ENCODE results near the gene PPARA.

The PPARA gene

DNA sequence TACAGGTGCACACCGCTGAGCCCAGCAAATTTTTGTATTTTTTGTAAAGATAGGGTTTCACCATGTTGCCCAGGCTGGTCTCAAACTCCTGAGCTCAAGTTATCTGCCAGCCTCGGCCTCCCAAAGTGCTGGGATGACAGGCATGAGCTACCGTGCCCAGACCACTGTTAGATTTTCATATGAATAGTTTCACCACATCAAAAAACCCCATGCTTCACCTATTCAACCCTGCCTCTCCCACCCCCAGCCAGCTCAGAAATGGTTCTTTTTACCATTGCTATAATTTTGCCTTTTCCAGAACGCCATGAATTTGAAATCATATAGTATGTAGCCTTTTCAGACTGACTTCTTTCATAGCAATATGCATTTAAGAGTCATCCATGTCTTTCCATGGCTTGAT is 61.9 kb downstream of the PPARA start:
- DNase-seq (ENCODE audit: low read depth), result no peak

GRCh38 chr22:46213052-46213451 is 62.7 kb downstream of the PPARA start:
- no peak for DNase-seq (ENCODE audit: low read depth)

DNA sequence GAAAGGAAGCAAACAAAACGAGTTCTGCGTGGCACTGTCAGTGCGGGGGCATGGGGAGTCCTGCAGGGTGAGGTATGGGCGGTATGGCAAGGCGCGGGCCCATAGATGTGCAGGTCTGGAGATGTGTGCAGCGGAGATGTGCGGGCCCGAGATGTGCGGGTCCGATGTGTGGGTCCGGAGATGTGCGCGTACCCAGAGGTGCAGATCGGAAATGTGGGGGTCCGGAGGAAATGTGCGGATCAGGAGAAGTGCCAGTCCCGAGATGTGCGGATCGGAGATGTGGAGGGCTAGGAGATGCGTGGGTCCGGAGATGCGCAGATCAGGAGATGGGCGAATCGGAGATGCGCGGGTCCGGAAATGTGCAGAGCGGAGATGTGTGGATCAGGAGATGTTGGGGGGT is 63.8 kb downstream of the PPARA start:
- DNase-seq (ENCODE audit: low read depth), result no peak

DNA sequence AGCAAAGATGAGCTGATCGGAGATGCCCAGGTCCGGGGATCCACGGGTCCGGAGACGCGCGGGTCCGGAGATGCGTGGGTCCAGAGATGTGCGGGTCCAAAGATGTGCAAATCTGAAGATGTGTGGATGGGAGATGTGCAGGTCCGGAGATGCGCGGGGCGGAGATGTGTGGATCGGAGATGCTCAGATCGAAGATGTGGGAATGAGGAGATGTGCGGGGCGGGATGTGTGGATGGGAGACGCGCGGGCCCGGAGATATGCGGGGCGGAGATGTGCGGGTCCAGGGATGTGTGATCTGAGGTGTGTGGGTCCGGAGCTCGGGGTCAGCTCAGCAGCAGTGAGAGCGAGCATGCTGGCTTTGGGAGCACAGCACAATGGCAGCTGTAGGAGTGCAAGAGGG is 64.3 kb downstream of the PPARA start:
- no peak for DNase-seq (ENCODE audit: low read depth)

- no peak for DNase-seq (ENCODE audit: low read depth)
Measured at GRCh38 chr22:46219636-46220035, 69.3 kb downstream of the PPARA start.

DNA sequence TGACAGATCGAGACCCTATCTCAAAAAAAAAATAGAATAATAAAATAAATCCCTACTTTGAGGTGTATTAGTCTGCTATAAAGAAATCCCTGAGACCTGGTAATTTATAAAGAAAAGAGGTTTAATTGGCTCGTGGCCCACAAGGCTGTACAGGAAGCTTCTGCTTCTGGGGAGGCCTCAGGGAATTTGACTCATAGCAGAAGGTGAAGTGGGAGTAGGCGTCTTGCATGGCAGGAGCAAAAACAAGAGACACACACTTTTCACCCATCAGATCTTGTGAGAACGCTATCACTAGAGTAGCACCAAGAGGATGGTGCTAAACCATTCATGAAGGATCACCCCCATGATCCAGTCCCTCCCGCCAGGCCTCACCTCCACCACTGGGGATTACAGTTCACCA is 70.6 kb downstream of the PPARA start:
- DNase-seq (ENCODE audit: low read depth), result no peak

- no peak for DNase-seq (ENCODE audit: low read depth)
Measured at GRCh38 chr22:46224044-46224897, 73.9 kb downstream of the PPARA start.

DNA sequence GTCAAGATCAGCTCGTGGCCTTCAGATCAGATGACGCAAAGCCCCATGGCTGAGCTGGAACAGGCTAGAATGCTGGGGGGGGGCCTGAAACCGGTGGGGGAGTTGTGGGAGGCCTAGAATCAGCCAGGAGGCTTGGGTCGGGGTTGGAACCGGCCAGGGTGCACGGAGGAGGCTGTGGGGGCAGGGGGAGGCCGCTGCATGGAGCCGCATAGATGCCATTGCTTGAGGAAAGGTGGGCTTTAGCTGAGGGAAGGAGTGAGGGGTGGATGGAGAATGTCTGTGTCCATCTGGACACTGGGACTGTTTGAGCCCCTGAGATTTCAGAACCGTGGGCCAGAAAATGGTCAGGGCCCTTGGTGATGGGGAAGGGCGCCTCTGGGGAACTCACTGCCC is 74.6 kb downstream of the PPARA start:
- DNase-seq (ENCODE audit: low read depth), result no peak

DNA sequence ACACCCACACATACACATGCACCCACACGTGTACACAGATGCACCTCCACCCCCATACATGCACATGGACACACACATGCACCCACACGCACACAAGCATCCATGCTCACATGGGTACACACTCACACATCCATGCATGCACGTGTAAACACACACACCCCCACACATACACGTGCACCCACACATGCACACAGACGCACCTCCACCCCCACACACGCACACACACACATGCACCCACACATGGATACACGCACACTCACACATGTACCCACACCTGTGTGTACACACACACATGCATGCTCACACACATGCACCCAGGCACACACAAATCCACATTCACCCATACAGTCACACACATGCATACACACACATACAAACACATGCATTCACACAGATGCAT is 75.3 kb downstream of the PPARA start:
- DNase-seq (ENCODE audit: low read depth), result no peak

DNA sequence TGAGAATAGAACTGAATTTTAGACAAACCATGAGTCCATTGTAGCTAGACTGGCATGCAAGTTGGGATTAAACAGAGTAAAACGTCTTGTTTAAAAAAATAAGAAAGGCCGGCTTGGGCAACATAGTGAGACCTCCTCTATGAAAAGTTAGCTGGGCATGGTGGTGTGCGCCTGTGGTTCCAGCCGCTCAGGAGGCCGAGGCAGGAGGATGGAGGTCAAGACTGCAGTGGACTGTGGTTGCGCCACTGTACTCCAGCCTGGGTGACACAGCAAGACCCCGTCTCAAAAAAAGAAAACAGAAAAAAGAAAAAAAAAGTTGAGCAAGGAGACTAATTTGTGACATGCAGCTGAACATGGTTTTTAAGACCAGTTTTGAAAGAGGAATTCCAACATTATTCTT is 76.3 kb downstream of the PPARA start:
- DNase-seq (ENCODE audit: low read depth), result no peak

- DNase-seq (ENCODE audit: low read depth), result no peak
Measured at GRCh38 chr22:46229701-46230100, 79.4 kb downstream of the PPARA start.

- no peak for DNase-seq (ENCODE audit: low read depth)
Measured at GRCh38 chr22:46230262-46230901, 80.1 kb downstream of the PPARA start.

DNA sequence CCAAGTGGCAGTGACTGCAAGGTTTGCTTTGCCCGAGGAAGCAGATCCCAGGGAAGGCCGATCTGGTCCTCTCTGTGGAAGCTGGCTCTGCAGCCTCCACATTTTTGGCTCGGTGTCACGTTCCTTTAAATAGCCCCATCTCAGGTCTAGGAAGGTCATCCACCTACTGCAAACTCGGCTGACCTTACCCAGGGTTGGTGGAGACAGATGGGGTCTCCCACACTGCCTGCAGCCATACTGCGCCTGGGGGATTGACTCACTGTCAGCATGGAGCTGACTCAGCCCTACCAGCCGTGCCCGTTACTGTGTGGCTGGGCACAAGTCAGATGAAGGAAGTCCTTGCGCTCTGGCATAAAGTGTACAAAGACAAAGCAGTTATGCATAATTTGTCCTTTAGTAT is 82.9 kb downstream of the PPARA start:
- no peak for DNase-seq (ENCODE audit: low read depth)

GRCh38 chr22:46234969-46235368 is 84.6 kb downstream of the PPARA start:
- DNase-seq (ENCODE audit: low read depth), result no peak

GRCh38 chr22:46237453-46238124 is 87.3 kb downstream of the PPARA start:
- no peak for DNase-seq (ENCODE audit: low read depth)

- no peak for DNase-seq (ENCODE audit: low read depth)
Measured at GRCh38 chr22:46238541-46238940, 88.2 kb downstream of the PPARA start.

- no peak for DNase-seq (ENCODE audit: low read depth)
Measured at GRCh38 chr22:46239261-46240048, 89.1 kb downstream of the PPARA start.

GRCh38 chr22:46240073-46240472 is 89.7 kb downstream of the PPARA start:
- DNase-seq (ENCODE audit: low read depth), result no peak

DNA sequence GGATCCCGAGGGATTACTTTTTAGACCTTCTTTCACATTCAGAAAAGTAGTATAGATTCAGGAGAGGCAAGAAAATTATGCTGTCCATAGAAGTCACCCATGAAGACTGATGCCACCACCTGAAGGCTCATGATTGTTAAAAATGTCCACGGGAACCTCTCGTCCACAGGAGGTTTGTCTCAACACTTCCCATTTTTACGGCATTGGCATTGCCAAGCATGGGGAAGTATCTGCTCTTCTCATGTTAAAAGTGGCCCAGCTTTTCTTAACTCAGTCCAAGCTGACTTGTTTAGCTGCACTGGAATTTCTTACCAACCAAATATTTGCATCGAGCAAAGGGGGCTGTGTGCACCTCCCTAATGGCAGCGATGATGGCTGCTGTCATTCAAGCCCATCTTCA is 90.2 kb downstream of the PPARA start:
- DNase-seq (ENCODE audit: low read depth), result no peak

GRCh38 chr22:46240907-46241306 is 90.6 kb downstream of the PPARA start:
- no peak for DNase-seq (ENCODE audit: low read depth)

GRCh38 chr22:46241396-46242007 is 91.2 kb downstream of the PPARA start:
- DNase-seq (ENCODE audit: low read depth), result no peak

DNA sequence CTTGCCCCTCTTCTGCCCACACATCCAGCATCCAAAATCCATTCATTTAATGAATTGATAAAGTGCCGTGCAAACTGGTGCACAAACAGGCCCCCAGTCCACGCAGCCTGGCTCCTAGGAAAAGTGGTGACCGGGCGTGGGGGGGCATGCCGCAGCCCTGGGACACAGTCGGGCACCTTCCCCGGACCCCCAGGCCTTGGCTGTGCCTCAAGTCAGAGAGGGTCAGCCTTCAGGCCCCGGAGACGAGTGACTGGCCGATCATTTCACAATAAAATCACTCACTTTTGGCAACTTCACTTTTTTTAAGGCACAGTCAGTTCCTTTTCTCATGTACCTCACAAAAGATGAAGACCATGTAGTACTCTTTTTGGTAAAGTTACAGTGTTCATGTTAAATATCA is 91.8 kb downstream of the PPARA start:
- no peak for DNase-seq (ENCODE audit: low read depth)
